Measurements from ENCODE around the gene HIGD2A. TPM values are rescaled to one million over a fixed set of nuclear protein-coding genes. Genes with fewer than 3 reads are reported as not detected.
"Not testable (repeated sequence)": the region's sequence is repeated elsewhere in the genome, so short reads cannot be mapped to it uniquely, and the experiment has no call there.

The HIGD2A gene
- total RNA-seq, 4 donors from 2014 or later: 4.6 to 74.5 (median 26.7) TPM

- Histone ChIP-seq H3K9me3 (no peaks in the 10 kb centered on the region), H3K4me3 (no peak overlapping the region), H3K4me1 (no peaks in the 10 kb centered on the region), H3K36me3 (no peaks in the 10 kb centered on the region), H3K27me3 (no peaks in the 10 kb centered on the region), H3K27ac (no peak overlapping the region)
- TF ChIP-seq CTCF (IDR thresholded peaks at IDR 0.05) (no peak), POLR2A (IDR thresholded peaks at IDR 0.05) (no peak)
- DNase-seq: no peak
- intact Hi-C loops (cut with DNase I; ENCODE audit: low total_unique reads): no loop called here
Observed at GRCh38 chr5:176406436-176407052, 18.0 kb downstream of the HIGD2A start.

DNA sequence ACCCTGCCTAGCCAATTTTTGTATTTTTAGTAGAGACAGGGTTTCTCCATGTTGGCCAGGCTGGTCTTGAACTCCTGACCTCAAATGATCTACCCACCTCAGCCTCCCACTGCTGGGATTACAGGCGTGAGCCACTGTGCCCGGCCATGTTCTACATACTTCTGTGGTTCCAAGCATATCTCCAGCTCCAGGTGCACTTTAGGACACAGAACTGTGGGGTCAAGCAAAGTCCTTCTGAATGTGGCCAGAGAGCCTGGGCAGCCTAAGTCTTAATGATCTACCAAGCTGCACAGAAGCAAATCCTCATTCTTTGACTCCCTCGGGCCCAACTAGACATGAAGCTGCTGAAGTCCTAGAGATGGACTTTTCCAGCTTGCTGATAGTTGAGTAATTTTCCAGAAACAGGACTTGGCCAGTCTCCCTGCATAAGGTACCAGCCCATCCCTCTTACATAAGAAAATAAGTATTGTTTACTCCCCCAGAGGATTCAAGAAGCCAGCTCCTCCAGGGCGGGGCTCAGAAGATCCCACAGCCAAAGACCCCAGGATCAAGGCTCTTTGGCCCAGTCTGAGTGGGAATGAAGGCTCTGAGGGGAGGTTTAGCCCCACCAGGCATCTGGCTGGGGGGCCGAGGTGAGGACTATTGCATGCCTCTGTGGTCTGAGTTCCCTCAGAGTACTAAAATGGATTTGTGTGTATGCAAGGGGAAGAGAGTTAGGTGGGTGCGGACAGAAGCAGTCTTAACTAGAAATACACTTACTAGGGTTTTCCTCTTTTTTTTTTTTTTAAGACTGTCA lies 19.1 kb downstream of the HIGD2A start:
- no peak for TF ChIP-seq POLR2A (IDR thresholded peaks at IDR 0.05)
- TF ChIP-seq CTCF (IDR thresholded peaks at IDR 0.05): no peak
- intact Hi-C loops (cut with DNase I; ENCODE audit: low total_unique reads): no loop called here
- Histone ChIP-seq H3K27ac (no peak overlapping the region), H3K4me3 (no peak overlapping the region), H3K4me1 (no peaks in the 10 kb centered on the region), H3K9me3 (no peaks in the 10 kb centered on the region), H3K27me3 (no peaks in the 10 kb centered on the region), H3K36me3 (no peaks in the 10 kb centered on the region)
- no peak for DNase-seq

DNA sequence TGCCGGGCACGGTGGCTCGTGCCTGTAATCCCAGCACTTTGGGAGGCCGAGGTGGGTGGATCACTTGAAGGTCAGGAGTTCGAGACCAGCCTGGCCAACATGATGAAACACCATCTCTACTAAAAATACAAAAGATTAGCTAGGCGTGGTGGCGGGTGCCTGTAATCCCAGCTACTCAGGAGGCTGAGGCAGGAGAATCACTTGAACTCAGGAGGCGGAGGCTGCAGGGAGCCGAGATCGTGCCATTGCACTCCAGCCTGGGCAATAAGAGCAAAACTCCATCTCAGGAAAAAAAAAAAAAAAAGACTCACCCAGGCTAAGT lies 19.7 kb downstream of the HIGD2A start:
- DNase-seq; intact Hi-C loops (cut with DNase I; ENCODE audit: low total_unique reads); H3K27me3 ChIP-seq; H3K4me3 ChIP-seq; H3K36me3 ChIP-seq; H3K27ac ChIP-seq; H3K9me3 ChIP-seq; H3K4me1 ChIP-seq: not testable (repeated sequence)

DNA sequence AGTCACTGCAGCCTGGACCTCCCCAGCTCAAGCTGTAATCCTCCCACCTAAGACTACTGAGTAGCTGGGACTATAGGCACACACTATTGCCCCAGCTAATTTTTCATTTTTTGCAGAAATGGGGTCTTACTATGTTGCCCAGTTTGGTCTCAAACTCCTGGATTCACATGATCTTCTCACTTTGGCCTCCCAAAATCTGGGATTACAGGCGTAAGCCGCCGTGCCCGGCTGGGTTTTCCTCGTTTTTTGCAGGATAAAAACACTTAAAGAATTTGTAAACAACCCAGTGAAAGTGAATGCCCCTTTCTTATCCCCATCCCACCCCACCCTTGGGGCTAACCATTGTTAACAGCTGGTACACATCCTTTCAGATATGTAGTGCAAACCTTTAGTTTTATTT lies 20.0 kb downstream of the HIGD2A start:
- intact Hi-C loops (cut with DNase I; ENCODE audit: low total_unique reads): no loop called here
- no peaks in the 10 kb centered on the region for H3K4me1 ChIP-seq
- TF ChIP-seq CTCF (IDR thresholded peaks at IDR 0.05) (no peak), POLR2A (IDR thresholded peaks at IDR 0.05) (no peak)

GRCh38 chr5:176409765-176410164 lies 21.2 kb downstream of the HIGD2A start:
- intact Hi-C loops (cut with DNase I; ENCODE audit: low total_unique reads): no loop called here
- Histone ChIP-seq H3K9me3 (no peaks in the 10 kb centered on the region), H3K27ac (no peak overlapping the region), H3K27me3 (no peaks in the 10 kb centered on the region), H3K4me1 (peaks cover 0 to 2% of the 10 kb centered on the region in 2 donors), H3K4me3 (no peak overlapping the region), H3K36me3 (no peaks in the 10 kb centered on the region)
- no peak for TF ChIP-seq POLR2A (IDR thresholded peaks at IDR 0.05)
- no peak for TF ChIP-seq CTCF (IDR thresholded peaks at IDR 0.05)
- no peak for DNase-seq

More for the DNA sequence above, 20.0 kb downstream of the HIGD2A start:
- H3K27ac ChIP-seq: no peak overlapping the region
- no peaks in the 10 kb centered on the region for H3K27me3 ChIP-seq
- no peaks in the 10 kb centered on the region for H3K36me3 ChIP-seq
- no peaks in the 10 kb centered on the region for H3K9me3 ChIP-seq
- no peak for DNase-seq
- no peak overlapping the region for H3K4me3 ChIP-seq
